DOHH2 (cell line): ENCODE data around the gene SLC30A10.
"Not testable (repeated sequence)": the region's sequence is repeated elsewhere in the genome, so short reads cannot be mapped to it uniquely, and the experiment has no call there.

ENCODE experiments used
- H3F3A ChIP-seq: fragments of 200-600 bp; sonication (generic), shearing (Covaris generic); 2 replicates; pipeline ENCODE4 v1.6.0; 2016; ENCODE audit warnings: antibody characterized with exemption, mild to moderate bottlenecking; ENCODE audit not compliant: control insufficient read depth, insufficient read depth
- H3K27ac ChIP-seq: fragments of 200-600 bp; sonication (generic); 2 replicates; pipeline ENCODE4 v1.5.1; 2014; ENCODE audit warnings: low read depth, mild to moderate bottlenecking, low read length, moderate library complexity
- H3K27me3 ChIP-seq: fragments of 200-600 bp; sonication (generic); 2 replicates; pipeline ENCODE4 v1.6.1; 2014; ENCODE audit warnings: mild to moderate bottlenecking, low read length, mixed read lengths; ENCODE audit not compliant: control insufficient read depth
- H3K36me3 ChIP-seq: fragments of 200-600 bp; sonication (generic); 2 replicates; pipeline ENCODE4 v1.6.1; 2014; ENCODE audit warnings: mild to moderate bottlenecking, low read length, moderate library complexity, mixed read lengths; ENCODE audit not compliant: control insufficient read depth
- H3K4me1 ChIP-seq: fragments of 200-600 bp; sonication (generic); 2 replicates; pipeline ENCODE4 v1.6.1; 2014; ENCODE audit warnings: mild to moderate bottlenecking, low read length, mixed read lengths; ENCODE audit not compliant: control insufficient read depth
- H3K4me2 ChIP-seq: fragments of 200-600 bp; sonication (generic); 2 replicates; pipeline ENCODE4 v1.6.0; 2014; ENCODE audit warnings: mild to moderate bottlenecking, low read length, moderate library complexity
- H3K4me3 ChIP-seq: fragments of 200-600 bp; sonication (generic); 2 replicates; pipeline ENCODE4 v1.5.1; 2014; ENCODE audit warnings: mild to moderate bottlenecking, low read length, mixed read lengths
- H3K79me2 ChIP-seq: fragments of 200-600 bp; sonication (generic); 2 replicates; pipeline ENCODE4 v1.6.1; 2014; ENCODE audit warnings: mild to moderate bottlenecking, low read length, mixed read lengths; ENCODE audit not compliant: control insufficient read depth
- H3K9me2 ChIP-seq: fragments of 200-600 bp; sonication (generic); replicated peaks from 2 replicates; pipeline ENCODE4 v1.6.1; 2014; ENCODE audit warnings: mild to moderate bottlenecking, low read length, mixed read lengths; ENCODE audit not compliant: control insufficient read depth
- H3K9me3 ChIP-seq: fragments of 200-600 bp; sonication (generic); 2 replicates; pipeline ENCODE4 v1.6.1; 2014; ENCODE audit warnings: antibody characterized with exemption, low read length, mixed read lengths; ENCODE audit not compliant: control insufficient read depth, insufficient read depth
- H4K20me1 ChIP-seq: fragments of 200-600 bp; sonication (generic); 2 replicates; pipeline ENCODE4 v1.6.0; 2014; ENCODE audit warnings: low read depth, mild to moderate bottlenecking, antibody characterized with exemption, low read length, moderate library complexity; ENCODE audit not compliant: control insufficient read depth, insufficient read depth
- CTCF ChIP-seq: fragments of 200-600 bp; sonication (generic); IDR thresholded peaks from one replicate; pipeline ENCODE4 v1.5.1; 2014; ENCODE audit warnings: antibody characterized with exemption, mild to moderate bottlenecking, low read depth, low read length; ENCODE audit not compliant: poor library complexity, severe bottlenecking
- EZH2phosphoT487 ChIP-seq: fragments of 200-600 bp; sonication (generic); IDR thresholded peaks from 2 replicates; pipeline ENCODE4 v1.6.1; 2017; ENCODE audit warnings: borderline replicate concordance, mild to moderate bottlenecking, antibody characterized with exemption, low read length, moderate library complexity, mixed read lengths

The SLC30A10 gene

DNA sequence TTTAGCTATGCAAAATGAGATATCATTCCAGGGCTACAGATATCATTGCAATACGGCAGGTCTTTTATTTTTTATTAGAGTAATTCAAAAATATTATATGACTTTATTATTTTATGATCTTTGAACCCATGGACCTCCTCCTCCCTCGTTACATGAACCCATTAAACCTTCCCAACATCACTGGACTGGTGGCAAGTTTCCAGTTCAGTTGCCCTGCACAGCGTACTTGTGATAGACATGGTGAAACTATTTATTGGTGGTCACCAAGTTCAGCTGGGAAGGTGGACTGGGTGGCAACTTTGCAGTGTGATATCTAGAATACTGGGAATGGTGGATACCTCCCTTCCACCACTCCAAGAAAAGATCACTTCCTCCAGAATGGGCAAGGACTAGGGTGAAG, 52.5 kb downstream of the SLC30A10 start:
- TF ChIP-seq EZH2phosphoT487 (no peak), CTCF (no peak)
- peaks cover 6% of the 10 kb centered on the region for H3K27me3 ChIP-seq

DNA sequence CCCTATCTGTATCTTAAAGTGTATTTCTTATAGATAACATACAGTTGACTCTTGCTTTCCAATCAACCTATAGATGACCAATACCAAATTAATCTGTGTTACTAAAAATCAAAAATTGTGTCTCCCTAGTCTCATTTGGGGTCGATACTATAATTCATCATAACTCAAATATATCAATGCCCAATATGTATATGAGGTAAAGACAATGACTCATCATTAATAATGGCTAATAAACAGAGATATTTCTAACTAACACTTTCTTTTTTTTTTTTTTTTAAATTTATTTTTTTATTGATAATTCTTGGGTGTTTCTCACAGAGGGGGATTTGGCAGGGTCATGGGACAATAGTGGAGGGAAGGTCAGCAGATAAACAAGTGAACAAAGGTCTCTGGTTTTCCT, 55.8 kb downstream of the SLC30A10 start:
- not testable (repeated sequence) for H3K9me3 ChIP-seq, H3K27me3 ChIP-seq, H4K20me1 ChIP-seq, H3K9me2 ChIP-seq, H3K4me2 ChIP-seq, H3K79me2 ChIP-seq, H3K27ac ChIP-seq, H3K4me3 ChIP-seq, H3K4me1 ChIP-seq, H3K36me3 ChIP-seq, H3F3A ChIP-seq

More for the DNA sequence above, 52.5 kb downstream of the SLC30A10 start:
- H3K79me2 ChIP-seq = no peaks in the 10 kb centered on the region
- H3K27ac ChIP-seq = no peak overlapping the region
- no peak overlapping the region for H3K4me3 ChIP-seq
- H3K9me3 ChIP-seq = no peaks in the 10 kb centered on the region
- no peaks in the 10 kb centered on the region for H3K36me3 ChIP-seq
- H3K9me2 ChIP-seq = no peaks in the 10 kb centered on the region
- no peak overlapping the region for H3K4me2 ChIP-seq
- no peaks in the 10 kb centered on the region for H3F3A ChIP-seq
- no peaks in the 10 kb centered on the region for H4K20me1 ChIP-seq
- no peaks in the 10 kb centered on the region for H3K4me1 ChIP-seq

DNA sequence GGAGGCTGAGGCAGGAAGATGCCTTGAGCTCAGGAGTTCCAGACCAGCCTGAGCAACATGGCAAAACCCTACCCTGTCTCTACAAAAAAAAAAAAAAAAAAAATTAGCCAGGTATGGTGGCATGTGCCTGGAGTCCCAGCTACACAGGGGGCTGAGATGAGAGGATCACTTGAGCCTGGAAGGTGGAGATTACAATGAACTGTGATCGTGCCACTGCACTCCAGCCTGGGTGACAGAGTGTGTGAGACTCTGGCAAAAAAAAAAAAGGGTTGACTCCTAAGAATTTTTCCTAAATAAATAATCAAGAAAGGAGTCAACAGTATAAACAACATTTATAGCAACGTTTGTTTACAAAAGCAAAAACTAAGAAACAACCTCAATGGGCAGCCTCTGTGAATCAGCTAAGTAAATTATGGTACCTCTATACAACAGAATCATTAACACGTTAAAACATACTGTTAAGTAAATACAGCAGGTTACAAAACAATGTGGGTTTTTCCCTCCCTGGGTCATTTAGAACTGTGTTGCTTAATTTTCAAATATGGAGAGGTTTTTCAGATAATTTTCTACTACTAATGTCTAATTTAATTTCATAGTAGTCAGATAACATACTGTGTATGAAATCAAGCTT, 56.8 kb downstream of the SLC30A10 start:
- no peaks in the 10 kb centered on the region for H3K79me2 ChIP-seq

DNA sequence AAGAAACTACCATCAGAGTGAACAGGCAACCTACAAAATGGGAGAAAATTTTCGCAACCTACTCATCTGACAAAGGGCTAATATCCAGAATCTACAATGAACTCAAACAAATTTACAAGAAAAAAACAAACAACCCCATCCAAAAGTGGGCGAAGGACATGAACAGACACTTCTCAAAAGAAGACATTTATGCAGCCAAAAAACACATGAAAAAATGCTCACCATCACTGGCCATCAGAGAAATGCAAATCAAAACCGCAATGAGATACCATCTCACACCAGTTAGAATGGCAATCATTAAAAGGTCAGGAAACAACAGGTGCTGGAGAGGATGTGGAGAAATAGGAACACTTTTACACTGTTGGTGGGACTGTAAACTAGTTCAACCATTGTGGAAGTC, 59.7 kb downstream of the SLC30A10 start:
- not testable (repeated sequence) for H3K9me2 ChIP-seq, H3K4me2 ChIP-seq, H3K4me1 ChIP-seq, H3K9me3 ChIP-seq, H3K27ac ChIP-seq, H4K20me1 ChIP-seq, H3F3A ChIP-seq, H3K27me3 ChIP-seq, H3K79me2 ChIP-seq, H3K36me3 ChIP-seq, H3K4me3 ChIP-seq

More for the DNA sequence above, 56.8 kb downstream of the SLC30A10 start:
- Histone ChIP-seq H3K9me2 (no peaks in the 10 kb centered on the region), H3K4me2 (no peak overlapping the region), H3K4me1 (no peaks in the 10 kb centered on the region), H3F3A (no peaks in the 10 kb centered on the region), H3K27me3 (no peaks in the 10 kb centered on the region), H4K20me1 (no peaks in the 10 kb centered on the region), H3K9me3 (no peaks in the 10 kb centered on the region), H3K36me3 (no peaks in the 10 kb centered on the region), H3K4me3 (no peak overlapping the region), H3K27ac (no peak overlapping the region)
- TF ChIP-seq EZH2phosphoT487 (no peak), CTCF (no peak)
